Gastrocnemius medialis (tissue), 4 donors: ENCODE results near the gene ATG10.

ENCODE experiments used
- POLR2A ChIP-seq, 2 donors: fragments of 450-650 bp; IDR thresholded peaks; one replicate each; pipeline ENCODE4 v1.6.1; 2017; ENCODE audit warnings: antibody characterized with exemption in 2 of 2, mild to moderate bottlenecking in 2 of 2, moderate library complexity in 2 of 2
- TF ChIP-seq, protein P1 (sequence below), 5 experiments: fragments of 450-650 bp in 3 of 5; fragments of 200-600 bp in 2 of 5; sonication (generic) in 2 of 5; IDR thresholded peaks in 4 of 5; conservative IDR thresholded peaks in 1 of 5; 1 replicate in 4 of 5; 2 replicates in 1 of 5; pipeline ENCODE4 v1.5.1; 2016 to 2019; ENCODE audit warnings: antibody characterized with exemption in 5 of 5, mild to moderate bottlenecking in 3 of 5, moderate library complexity in 3 of 5

DNA sequence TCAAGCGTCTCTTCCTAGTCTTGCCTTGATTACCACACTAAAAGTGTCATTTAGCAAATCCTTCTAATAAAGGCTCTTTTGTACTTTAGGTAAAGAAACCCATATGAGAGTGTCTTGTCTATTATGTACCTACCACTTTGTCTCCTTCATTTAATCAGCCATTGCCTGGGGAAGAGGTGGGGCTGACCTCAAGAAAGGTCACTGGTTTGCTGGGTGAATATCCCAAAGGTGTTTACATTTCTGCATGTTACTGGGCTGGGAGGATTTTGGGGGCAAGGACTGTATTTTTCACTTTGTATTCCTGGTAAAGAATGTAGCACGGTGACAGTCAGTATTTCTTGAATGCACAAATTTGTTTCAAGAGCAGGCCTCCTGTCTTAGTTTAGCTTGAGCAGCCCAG is 318.2 kb downstream of the ATG10 start:
- TF ChIP-seq, protein P1, sequence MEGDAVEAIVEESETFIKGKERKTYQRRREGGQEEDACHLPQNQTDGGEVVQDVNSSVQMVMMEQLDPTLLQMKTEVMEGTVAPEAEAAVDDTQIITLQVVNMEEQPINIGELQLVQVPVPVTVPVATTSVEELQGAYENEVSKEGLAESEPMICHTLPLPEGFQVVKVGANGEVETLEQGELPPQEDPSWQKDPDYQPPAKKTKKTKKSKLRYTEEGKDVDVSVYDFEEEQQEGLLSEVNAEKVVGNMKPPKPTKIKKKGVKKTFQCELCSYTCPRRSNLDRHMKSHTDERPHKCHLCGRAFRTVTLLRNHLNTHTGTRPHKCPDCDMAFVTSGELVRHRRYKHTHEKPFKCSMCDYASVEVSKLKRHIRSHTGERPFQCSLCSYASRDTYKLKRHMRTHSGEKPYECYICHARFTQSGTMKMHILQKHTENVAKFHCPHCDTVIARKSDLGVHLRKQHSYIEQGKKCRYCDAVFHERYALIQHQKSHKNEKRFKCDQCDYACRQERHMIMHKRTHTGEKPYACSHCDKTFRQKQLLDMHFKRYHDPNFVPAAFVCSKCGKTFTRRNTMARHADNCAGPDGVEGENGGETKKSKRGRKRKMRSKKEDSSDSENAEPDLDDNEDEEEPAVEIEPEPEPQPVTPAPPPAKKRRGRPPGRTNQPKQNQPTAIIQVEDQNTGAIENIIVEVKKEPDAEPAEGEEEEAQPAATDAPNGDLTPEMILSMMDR (IDR thresholded peaks at IDR 0.05 in 4 of 5, conservative IDR thresholded peaks at IDR 0.05 in 1 of 5) = no peak
- TF ChIP-seq POLR2A (IDR thresholded peaks at IDR 0.05) = no peak
